ENCODE results near the gene PLOD2. TPM values are rescaled to one million over a fixed set of nuclear protein-coding genes. Genes with fewer than 3 reads are reported as not detected.

PLOD2 gene
- total and polyA plus RNA-seq, 5 donors from 2014 or later, result 0.52 TPM; not detected in 4

- Histone ChIP-seq H3K4me1 (ENCODE audit: control insufficient read depth, insufficient read depth, low read length, poor library complexity, severe bottlenecking) (no peaks in the 10 kb centered on the region), H3K4me3 (ENCODE audit: low read depth, low read length) (no peak overlapping the region), H3K27ac (ENCODE audit: insufficient read depth, low read length, poor library complexity, severe bottlenecking) (no peak overlapping the region), H3K27me3 (ENCODE audit: control insufficient read depth, insufficient read depth, low read length) (no peaks in the 10 kb centered on the region), H3K36me3 (ENCODE audit: control insufficient read depth, insufficient read depth, low read length) (no peaks in the 10 kb centered on the region), H3K9me3 (ENCODE audit: control insufficient read depth in 2 of 2, low read length in 2 of 2) (no peaks in the 10 kb centered on the region)
- ATAC-seq (ENCODE audit: low read depth in 2 of 2) (no peak), DNase-seq (no peak)
- Mint-ChIP-seq H3K4me3 (no peak overlapping the region), H3K4me1 (no peaks in the 10 kb centered on the region), H3K9me3 (peaks cover 0 to 4% (median 0%) of the 10 kb centered on the region in 7 donors), H3K36me3 (no peaks in the 10 kb centered on the region), H3K27ac (no peak overlapping the region), H3K27me3 (no peaks in the 10 kb centered on the region)
These were observed 102.7 kb downstream of the PLOD2 start for GRCh38 chr3:146058241-146058640.

DNA sequence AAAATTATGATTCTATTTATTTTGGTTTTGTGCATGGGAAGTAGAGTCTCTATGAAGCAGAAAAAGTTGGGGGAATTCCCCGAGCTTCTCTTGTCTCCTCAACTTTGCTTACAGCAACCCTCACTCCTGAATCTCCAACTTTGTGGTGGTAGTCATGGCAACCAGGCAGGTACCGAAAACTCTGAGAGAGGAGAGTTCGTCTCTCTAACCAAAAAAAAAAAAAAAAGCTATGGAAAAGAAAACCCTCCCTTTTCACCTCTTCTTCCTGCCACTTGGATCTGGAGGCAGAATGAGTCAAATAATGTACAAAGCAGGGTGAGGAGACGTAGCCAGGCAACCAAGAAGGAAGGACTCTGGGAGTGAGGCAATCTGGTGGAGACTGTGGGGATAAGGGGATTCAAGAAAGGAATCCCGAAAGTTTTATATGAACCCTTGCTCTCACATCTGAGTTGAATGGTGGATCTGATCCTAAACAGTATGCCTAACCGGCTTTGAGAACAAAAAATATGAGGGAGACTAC, 108.1 kb downstream of the PLOD2 start:
- Mint-ChIP-seq H3K4me1 (no peaks in the 10 kb centered on the region), H3K4me3 (no peak overlapping the region), H3K9me3 (peaks cover 0 to 4% (median 0%) of the 10 kb centered on the region in 7 donors), H3K36me3 (no peaks in the 10 kb centered on the region), H3K27me3 (no peaks in the 10 kb centered on the region), H3K27ac (no peak overlapping the region)
- no peaks in the 10 kb centered on the region for H3K27me3 ChIP-seq (ENCODE audit: control insufficient read depth, insufficient read depth, low read length)
- H3K9me3 ChIP-seq (ENCODE audit: control insufficient read depth in 2 of 2, low read length in 2 of 2), result no peaks in the 10 kb centered on the region
- H3K4me3 ChIP-seq (ENCODE audit: low read depth, low read length), result no peak overlapping the region
- H3K27ac ChIP-seq (ENCODE audit: insufficient read depth, low read length, poor library complexity, severe bottlenecking), result no peak overlapping the region
- H3K36me3 ChIP-seq (ENCODE audit: control insufficient read depth, insufficient read depth, low read length), result no peaks in the 10 kb centered on the region
- no peak for ATAC-seq (ENCODE audit: low read depth in 2 of 2)
- DNase-seq, result no peak
- no peaks in the 10 kb centered on the region for H3K4me1 ChIP-seq (ENCODE audit: control insufficient read depth, insufficient read depth, low read length, poor library complexity, severe bottlenecking)

DNA sequence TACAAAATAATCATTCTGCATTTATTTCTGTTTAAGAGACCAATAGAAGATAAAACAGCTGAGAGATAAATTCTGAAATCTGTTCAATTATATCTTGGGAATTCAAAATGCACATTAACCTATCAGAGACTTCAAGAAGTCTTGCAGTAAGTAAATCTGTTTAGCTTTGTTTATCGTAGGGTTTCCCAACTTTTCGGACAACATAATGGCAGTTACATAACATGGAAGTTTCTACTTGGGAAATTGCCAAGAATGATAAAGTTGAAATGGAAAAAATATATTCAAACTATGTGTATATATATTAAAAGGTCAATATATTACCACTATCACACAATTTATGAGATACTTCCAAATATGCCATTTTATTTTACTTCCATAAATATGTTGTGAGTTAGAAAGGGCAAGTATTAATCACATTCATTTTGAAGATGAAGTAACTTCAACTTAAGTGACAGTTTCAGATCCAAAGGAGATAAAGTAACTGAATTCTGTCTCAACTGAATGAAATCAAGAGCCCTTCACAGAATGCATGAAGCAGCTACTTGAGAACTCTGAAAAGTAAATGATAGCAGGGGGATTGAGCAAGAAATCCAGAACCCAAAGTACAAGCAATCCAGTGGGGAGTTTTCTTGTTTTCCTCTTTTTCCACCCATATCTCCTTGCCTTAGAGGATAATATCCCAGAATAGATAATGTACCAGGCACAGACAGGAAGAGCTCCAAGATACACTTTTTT, 108.8 kb downstream of the PLOD2 start:
- no peaks in the 10 kb centered on the region for H3K27me3 Mint-ChIP-seq
- H3K27ac Mint-ChIP-seq, result no peak overlapping the region
- no peak overlapping the region for H3K4me3 Mint-ChIP-seq
- no peaks in the 10 kb centered on the region for H3K4me1 Mint-ChIP-seq
- Histone ChIP-seq H3K27ac (ENCODE audit: insufficient read depth, low read length, poor library complexity, severe bottlenecking) (no peak overlapping the region), H3K36me3 (ENCODE audit: control insufficient read depth, insufficient read depth, low read length) (no peaks in the 10 kb centered on the region), H3K27me3 (ENCODE audit: control insufficient read depth, insufficient read depth, low read length) (no peaks in the 10 kb centered on the region), H3K4me3 (ENCODE audit: low read depth, low read length) (no peak overlapping the region), H3K9me3 (ENCODE audit: control insufficient read depth in 2 of 2, low read length in 2 of 2) (no peaks in the 10 kb centered on the region), H3K4me1 (ENCODE audit: control insufficient read depth, insufficient read depth, low read length, poor library complexity, severe bottlenecking) (no peaks in the 10 kb centered on the region)
- no peaks in the 10 kb centered on the region for H3K36me3 Mint-ChIP-seq
- ATAC-seq (ENCODE audit: low read depth in 2 of 2) (no peak), DNase-seq (no peak)
- peaks cover 0 to 6% (median 0%) of the 10 kb centered on the region in 7 donors for H3K9me3 Mint-ChIP-seq

DNA sequence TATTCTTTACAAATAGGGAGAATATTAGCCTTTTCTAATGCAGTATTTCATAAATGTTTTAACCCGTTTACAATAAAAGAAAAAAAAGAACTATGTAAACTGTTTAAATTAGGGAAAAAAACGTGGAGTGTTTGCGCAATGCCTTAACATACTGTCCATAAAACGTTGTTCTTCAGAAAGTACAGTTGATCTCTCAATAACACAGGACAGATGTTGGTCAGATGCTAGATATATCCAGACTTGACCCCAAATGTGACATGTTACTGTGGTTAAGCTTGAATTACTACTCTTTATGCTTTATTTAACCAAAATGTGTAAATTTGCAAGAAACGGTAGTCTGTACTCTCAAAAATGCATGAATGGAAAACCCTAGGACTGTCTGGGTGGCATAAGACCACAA, 110.3 kb downstream of the PLOD2 start:
- no peak overlapping the region for H3K4me3 Mint-ChIP-seq
- no peaks in the 10 kb centered on the region for H3K36me3 ChIP-seq (ENCODE audit: control insufficient read depth, insufficient read depth, low read length)
- no peak overlapping the region for H3K27ac Mint-ChIP-seq
- ATAC-seq (ENCODE audit: low read depth in 2 of 2), result no peak
- no peaks in the 10 kb centered on the region for H3K27me3 Mint-ChIP-seq
- no peaks in the 10 kb centered on the region for H3K4me1 ChIP-seq (ENCODE audit: control insufficient read depth, insufficient read depth, low read length, poor library complexity, severe bottlenecking)
- H3K4me1 Mint-ChIP-seq, result no peaks in the 10 kb centered on the region
- H3K4me3 ChIP-seq (ENCODE audit: low read depth, low read length), result no peak overlapping the region
- H3K27ac ChIP-seq (ENCODE audit: insufficient read depth, low read length, poor library complexity, severe bottlenecking), result no peak overlapping the region
- H3K36me3 Mint-ChIP-seq, result no peaks in the 10 kb centered on the region
- no peaks in the 10 kb centered on the region for H3K27me3 ChIP-seq (ENCODE audit: control insufficient read depth, insufficient read depth, low read length)
- peaks cover 0 to 7% (median 6%) of the 10 kb centered on the region in 7 donors for H3K9me3 Mint-ChIP-seq
- DNase-seq, result no peak
- H3K9me3 ChIP-seq (ENCODE audit: control insufficient read depth in 2 of 2, low read length in 2 of 2), result no peaks in the 10 kb centered on the region

- no peak overlapping the region for H3K4me3 ChIP-seq (ENCODE audit: low read depth, low read length)
- no peak for DNase-seq
- Mint-ChIP-seq H3K27me3 (no peaks in the 10 kb centered on the region), H3K27ac (no peak overlapping the region), H3K4me3 (no peak overlapping the region), H3K36me3 (no peaks in the 10 kb centered on the region), H3K9me3 (peaks cover 0 to 11% (median 5%) of the 10 kb centered on the region in 7 donors), H3K4me1 (no peaks in the 10 kb centered on the region)
- H3K9me3 ChIP-seq (ENCODE audit: control insufficient read depth in 2 of 2, low read length in 2 of 2), result no peaks in the 10 kb centered on the region
- no peaks in the 10 kb centered on the region for H3K27me3 ChIP-seq (ENCODE audit: control insufficient read depth, insufficient read depth, low read length)
- no peaks in the 10 kb centered on the region for H3K36me3 ChIP-seq (ENCODE audit: control insufficient read depth, insufficient read depth, low read length)
- H3K4me1 ChIP-seq (ENCODE audit: control insufficient read depth, insufficient read depth, low read length, poor library complexity, severe bottlenecking), result no peaks in the 10 kb centered on the region
- no peak overlapping the region for H3K27ac ChIP-seq (ENCODE audit: insufficient read depth, low read length, poor library complexity, severe bottlenecking)
- no peak for ATAC-seq (ENCODE audit: low read depth in 2 of 2)
These were observed 113.5 kb downstream of the PLOD2 start for GRCh38 chr3:146047485-146047884.

- ATAC-seq (ENCODE audit: low read depth in 2 of 2) (no peak), DNase-seq (no peak)
- Histone ChIP-seq H3K4me1 (ENCODE audit: control insufficient read depth, insufficient read depth, low read length, poor library complexity, severe bottlenecking) (no peaks in the 10 kb centered on the region), H3K27me3 (ENCODE audit: control insufficient read depth, insufficient read depth, low read length) (no peaks in the 10 kb centered on the region), H3K4me3 (ENCODE audit: low read depth, low read length) (no peak overlapping the region), H3K36me3 (ENCODE audit: control insufficient read depth, insufficient read depth, low read length) (no peaks in the 10 kb centered on the region), H3K27ac (ENCODE audit: insufficient read depth, low read length, poor library complexity, severe bottlenecking) (no peak overlapping the region), H3K9me3 (ENCODE audit: control insufficient read depth in 2 of 2, low read length in 2 of 2) (no peaks in the 10 kb centered on the region)
- Mint-ChIP-seq H3K9me3 (peaks cover 0 to 11% (median 6%) of the 10 kb centered on the region in 7 donors), H3K4me3 (no peak overlapping the region), H3K36me3 (no peaks in the 10 kb centered on the region), H3K27me3 (no peaks in the 10 kb centered on the region), H3K4me1 (no peaks in the 10 kb centered on the region), H3K27ac (no peak overlapping the region)
These were observed 116.9 kb downstream of the PLOD2 start for GRCh38 chr3:146044046-146044445.

DNA sequence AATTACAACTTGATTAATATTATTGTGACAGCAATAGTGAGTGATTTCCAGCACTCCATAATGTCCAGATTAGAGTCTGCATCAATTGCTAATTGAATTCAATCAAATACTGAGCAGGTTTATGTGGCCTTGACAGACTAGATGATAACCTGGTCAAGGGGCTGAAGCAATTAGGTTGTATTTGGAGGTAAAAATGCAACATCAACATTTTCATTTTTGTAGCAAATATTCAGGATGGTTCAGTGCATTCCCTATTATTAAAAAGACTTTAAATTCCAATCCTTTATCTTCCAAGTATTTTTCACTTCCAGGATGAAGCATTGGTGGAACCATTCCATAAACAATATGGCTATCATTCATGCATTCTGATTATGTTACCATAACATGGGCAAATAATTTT, 120.4 kb downstream of the PLOD2 start:
- Histone ChIP-seq H3K9me3 (ENCODE audit: control insufficient read depth in 2 of 2, low read length in 2 of 2) (no peaks in the 10 kb centered on the region), H3K27me3 (ENCODE audit: control insufficient read depth, insufficient read depth, low read length) (no peaks in the 10 kb centered on the region), H3K36me3 (ENCODE audit: control insufficient read depth, insufficient read depth, low read length) (no peaks in the 10 kb centered on the region), H3K4me3 (ENCODE audit: low read depth, low read length) (no peak overlapping the region), H3K27ac (ENCODE audit: insufficient read depth, low read length, poor library complexity, severe bottlenecking) (no peak overlapping the region), H3K4me1 (ENCODE audit: control insufficient read depth, insufficient read depth, low read length, poor library complexity, severe bottlenecking) (no peaks in the 10 kb centered on the region)
- peaks cover 0 to 4% (median 0%) of the 10 kb centered on the region in 7 donors for H3K9me3 Mint-ChIP-seq
- H3K4me3 Mint-ChIP-seq, result no peak overlapping the region
- no peaks in the 10 kb centered on the region for H3K36me3 Mint-ChIP-seq
- ATAC-seq (ENCODE audit: low read depth in 2 of 2) (no peak), DNase-seq (no peak)
- no peaks in the 10 kb centered on the region for H3K27me3 Mint-ChIP-seq
- no peak overlapping the region for H3K27ac Mint-ChIP-seq
- H3K4me1 Mint-ChIP-seq, result no peaks in the 10 kb centered on the region

GRCh38 chr3:146037697-146038096, 123.3 kb downstream of the PLOD2 start:
- no peaks in the 10 kb centered on the region for H3K27me3 Mint-ChIP-seq
- no peaks in the 10 kb centered on the region for H3K4me1 ChIP-seq (ENCODE audit: control insufficient read depth, insufficient read depth, low read length, poor library complexity, severe bottlenecking)
- no peaks in the 10 kb centered on the region for H3K27me3 ChIP-seq (ENCODE audit: control insufficient read depth, insufficient read depth, low read length)
- no peaks in the 10 kb centered on the region for H3K36me3 ChIP-seq (ENCODE audit: control insufficient read depth, insufficient read depth, low read length)
- no peaks in the 10 kb centered on the region for H3K9me3 ChIP-seq (ENCODE audit: control insufficient read depth in 2 of 2, low read length in 2 of 2)
- H3K27ac Mint-ChIP-seq, result no peak overlapping the region
- H3K4me1 Mint-ChIP-seq, result no peaks in the 10 kb centered on the region
- no peak overlapping the region for H3K4me3 Mint-ChIP-seq
- no peak overlapping the region for H3K27ac ChIP-seq (ENCODE audit: insufficient read depth, low read length, poor library complexity, severe bottlenecking)
- no peak for ATAC-seq (ENCODE audit: low read depth in 2 of 2)
- DNase-seq, result no peak
- H3K9me3 Mint-ChIP-seq, result peaks cover 0 to 4% (median 0%) of the 10 kb centered on the region in 7 donors
- no peak overlapping the region for H3K4me3 ChIP-seq (ENCODE audit: low read depth, low read length)
- no peaks in the 10 kb centered on the region for H3K36me3 Mint-ChIP-seq
